Stimulated activated CD4-positive, alpha-beta T cell treated with anti-CD3 and anti-CD28 coated beads, Interleukin-1b, Interleukin-23, amount 100 ng/mL, for 1 hour (primary cell): Measurements from ENCODE around the gene PDE12.

Experiments used
- DNase-seq, 2 donors: peaks; one replicate each; pipeline ENCODE4 v3.0.0-alpha.2; 2020; ENCODE audit warnings: low read depth in 2 of 2

The PDE12 gene, protein sequence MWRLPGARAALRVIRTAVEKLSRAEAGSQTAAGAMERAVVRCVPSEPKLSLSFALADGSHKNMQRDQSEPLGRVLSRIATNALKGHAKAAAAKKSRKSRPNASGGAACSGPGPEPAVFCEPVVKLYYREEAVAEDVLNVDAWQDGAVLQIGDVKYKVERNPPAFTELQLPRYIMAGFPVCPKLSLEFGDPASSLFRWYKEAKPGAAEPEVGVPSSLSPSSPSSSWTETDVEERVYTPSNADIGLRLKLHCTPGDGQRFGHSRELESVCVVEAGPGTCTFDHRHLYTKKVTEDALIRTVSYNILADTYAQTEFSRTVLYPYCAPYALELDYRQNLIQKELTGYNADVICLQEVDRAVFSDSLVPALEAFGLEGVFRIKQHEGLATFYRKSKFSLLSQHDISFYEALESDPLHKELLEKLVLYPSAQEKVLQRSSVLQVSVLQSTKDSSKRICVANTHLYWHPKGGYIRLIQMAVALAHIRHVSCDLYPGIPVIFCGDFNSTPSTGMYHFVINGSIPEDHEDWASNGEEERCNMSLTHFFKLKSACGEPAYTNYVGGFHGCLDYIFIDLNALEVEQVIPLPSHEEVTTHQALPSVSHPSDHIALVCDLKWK

DNA sequence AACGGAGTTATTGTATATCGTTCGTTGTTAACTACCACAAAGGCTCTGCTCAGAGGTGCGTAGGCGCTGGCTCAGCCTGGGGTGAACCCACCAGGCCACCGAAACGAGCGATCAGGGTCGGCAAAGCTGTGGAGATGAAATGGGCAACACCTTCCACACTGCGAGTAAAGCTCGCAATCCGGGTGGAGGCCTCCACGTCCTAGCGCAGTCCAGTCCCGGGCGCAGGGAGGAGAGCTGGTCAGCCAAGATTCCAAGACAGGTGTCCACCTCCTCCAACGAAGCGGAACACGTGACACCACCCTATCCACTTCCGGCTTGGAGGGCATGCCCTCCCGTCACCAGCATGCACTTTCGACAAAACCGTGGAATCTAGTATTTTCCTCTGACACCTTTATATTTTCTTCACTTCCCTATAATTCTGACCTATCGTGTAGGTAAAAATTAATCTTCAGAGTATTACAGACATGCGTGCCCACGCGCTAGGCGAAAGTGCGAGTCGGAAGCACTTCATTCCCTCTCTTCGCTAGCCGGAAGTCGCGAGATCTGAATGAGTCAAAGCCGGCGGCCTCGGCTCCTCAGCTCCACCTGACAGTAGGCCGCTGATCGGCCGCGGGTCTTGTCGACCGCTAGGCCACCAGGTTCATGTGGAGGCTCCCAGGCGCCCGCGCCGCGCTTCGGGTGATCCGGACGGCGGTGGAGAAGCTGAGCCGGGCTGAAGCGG is at the start of gene PDE12:
TSS of gene PDE12 (plus strand) at position 537 of the 721 bp plus-strand sequence. CDS start at position 643, 106 bp downstream.
- peak; percentile 40 to 64 for DNase-seq

DNA sequence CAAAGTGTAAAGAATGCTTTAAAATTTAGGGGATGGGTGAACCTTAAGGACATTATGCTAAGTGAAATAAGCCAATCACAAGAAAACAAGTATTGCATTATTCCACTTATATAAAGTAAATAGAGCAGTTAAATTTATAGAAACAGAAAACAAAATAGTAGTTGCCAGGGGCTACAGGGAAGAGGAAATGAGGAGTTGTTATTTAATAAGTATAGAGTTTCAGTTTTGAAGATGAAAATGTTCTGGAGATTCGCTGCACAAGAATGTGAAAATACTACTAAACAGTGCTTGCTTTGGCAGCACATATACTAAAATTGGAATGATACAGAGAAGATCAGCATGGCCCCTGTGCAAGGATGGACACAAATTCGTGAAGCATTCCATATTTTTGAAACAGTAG is 43.9 kb upstream of the PDE12 start:
- DNase-seq: no peak

DNA sequence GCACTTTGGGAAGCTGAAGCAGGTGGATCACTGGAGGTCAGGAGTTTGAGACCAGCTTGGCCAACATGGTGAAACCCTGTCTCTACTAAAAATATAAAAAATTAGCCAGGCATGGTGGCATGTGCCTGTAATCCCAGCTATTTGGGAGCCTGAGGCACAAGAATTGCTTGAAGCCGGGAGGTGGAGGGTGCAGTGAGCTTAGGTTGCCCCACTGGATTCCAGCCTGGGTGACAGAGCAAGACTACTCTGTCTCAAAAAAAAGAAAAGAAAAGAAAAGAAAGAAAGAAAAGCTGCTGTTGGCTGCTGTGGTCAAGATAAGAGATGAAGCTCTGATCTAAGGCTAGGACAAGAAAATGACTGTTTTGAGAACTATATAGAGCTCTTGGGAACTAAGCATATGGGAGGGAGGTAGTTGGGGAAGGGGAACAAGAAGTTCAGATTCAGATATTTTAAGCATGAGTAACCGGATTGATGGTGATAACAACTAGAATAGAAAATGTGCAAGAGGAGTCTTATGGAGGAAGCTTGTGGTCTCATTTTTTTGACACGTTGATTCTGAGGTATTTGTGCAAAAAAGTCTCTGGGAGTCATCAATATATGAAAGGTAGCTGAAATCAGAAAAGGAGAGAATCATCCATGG is 37.7 kb upstream of the PDE12 start:
- DNase-seq: no peak

DNA sequence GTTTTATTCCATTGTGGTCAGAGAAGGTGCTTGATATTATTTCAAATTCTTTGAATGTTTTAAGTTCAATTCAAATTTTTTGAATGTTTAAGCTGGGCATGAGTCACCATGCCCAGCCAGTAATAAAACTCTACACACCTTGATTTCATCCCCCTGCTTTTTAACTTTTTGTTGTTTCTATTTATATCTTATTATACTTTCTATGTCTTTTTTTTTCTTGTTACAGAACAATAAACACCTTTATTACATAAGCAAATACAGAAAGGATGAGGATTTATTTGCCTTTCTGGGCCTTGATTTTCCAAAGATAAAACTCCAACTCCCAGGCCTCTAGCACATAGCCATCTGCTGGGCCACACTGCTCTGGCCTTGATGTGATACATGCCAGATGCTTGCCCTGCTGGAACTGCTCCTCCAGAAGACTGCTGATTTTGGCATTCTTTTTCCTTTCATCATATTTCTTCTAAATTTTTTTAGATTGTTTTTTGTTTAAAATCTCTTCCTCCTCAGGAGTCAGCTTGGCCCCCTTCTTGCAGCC is 25.9 kb upstream of the PDE12 start:
- no peak for DNase-seq

DNA sequence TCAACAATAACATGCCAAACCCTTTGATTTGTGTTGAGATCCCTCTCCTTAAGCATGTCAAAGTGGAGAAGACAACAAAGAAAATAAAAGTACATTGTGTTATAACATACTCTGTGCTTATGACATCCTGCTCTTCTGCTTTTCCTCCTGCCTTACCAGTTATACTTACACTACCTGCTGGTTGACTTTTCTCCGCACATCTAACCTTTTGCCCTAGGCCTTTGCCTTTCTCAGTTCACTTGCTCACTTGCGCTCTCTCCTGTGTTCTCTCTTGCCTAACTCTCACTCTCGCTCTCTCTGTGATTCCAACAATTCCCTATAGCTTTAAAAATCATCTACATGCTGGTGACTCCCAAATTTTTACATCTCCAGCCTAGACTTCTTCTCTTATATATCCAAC is 17.6 kb upstream of the PDE12 start:
- DNase-seq: no peak

DNA sequence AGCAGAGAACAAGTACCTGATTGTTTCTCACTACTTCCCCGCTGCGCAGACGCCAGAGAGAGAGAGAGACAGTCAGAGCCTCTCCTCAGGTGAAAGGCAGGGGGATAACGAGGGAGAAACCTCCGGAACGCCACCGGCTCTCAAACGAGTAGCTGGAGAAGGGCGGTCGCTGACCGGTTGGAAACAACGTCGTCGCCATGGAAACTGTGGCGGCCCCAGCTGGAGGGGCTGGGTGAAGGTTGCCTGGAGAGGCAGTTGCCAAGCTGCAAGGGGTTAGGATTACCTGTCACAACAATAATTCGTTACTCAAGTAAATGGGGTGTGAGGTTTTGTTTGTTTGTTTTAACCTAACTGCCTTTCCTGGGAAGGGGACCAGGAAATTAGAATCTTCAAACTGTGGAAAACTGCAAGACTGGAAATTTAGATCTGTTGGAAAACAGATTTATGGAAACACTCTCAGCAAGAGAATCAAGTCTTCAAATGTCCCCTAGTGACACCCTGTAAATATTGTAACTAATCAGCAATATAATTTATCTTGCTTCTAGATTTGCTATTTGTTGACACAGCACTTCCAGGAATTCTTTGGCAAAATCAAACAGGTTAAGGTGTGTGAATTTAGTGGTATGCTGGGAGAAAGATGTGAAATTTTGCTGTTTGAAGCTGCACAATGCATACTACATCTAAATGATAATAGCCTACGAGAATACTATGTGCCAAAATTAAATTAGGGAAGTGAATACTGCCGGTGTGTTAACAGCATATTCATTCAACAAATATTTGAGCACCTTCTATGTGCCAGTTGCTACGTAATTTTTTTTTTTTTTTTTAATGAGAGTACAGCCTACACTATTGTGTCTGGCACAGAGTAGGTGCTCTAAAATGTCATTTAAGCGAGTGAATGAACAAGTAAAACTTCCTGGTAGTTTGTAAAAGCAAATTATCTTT is 11.6 kb upstream of the PDE12 start, which contains the start of gene DNAH12:
TSS of gene DNAH12 (minus strand) at position 164 of the 945 bp plus-strand sequence. CDS start 1,474 bp downstream, outside the sequence.
- DNase-seq: no peak

DNA sequence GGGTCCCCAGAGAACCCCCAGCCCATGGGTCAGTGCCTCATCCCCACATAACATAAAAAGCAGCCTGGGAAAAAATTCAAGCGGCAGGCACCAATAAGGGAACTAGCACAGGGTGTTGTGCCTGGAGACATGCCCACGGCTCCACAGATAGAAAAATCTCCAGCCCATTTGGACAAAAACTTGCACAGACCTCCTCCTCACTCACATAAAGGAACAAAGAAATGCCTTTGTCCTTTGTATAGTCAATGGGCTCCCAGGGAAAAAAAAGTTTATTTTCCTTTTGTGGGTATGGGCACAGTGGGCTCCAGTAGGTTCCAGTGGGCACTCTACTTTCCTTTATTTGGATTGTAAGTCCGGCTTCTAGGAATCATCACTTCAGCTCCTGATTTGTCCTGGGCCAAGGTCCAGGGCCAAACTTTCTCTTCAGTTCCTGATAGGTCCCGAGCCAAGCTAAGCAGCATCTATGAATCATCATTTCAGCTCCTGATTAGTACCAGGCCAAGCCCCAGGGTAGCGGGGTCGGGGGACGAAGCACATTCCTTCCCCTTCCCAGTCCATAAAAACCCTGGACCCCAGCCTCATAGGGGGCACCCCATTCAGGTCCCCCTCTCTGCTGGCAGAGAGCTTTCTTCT is 10.3 kb upstream of the PDE12 start:
- no peak for DNase-seq

DNA sequence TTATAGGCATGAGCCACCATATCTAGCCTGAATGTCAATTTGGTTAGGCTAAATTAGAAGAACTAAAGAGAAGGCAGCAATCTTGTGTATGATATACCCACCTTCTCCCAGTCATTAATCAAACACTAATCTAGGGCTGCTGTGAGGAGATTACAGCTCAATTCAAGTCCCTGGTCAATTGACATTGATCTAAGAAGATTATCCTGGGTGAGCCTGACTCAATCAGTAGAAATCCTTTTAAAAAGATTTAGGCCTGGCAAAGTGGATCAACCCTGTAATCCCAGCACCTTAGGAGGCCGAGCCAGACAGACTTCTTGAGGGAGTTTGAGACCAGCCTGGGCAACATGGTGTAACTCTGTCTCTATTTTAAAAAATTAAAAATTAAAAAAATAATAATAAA is 9.5 kb upstream of the PDE12 start:
- no peak for DNase-seq

DNA sequence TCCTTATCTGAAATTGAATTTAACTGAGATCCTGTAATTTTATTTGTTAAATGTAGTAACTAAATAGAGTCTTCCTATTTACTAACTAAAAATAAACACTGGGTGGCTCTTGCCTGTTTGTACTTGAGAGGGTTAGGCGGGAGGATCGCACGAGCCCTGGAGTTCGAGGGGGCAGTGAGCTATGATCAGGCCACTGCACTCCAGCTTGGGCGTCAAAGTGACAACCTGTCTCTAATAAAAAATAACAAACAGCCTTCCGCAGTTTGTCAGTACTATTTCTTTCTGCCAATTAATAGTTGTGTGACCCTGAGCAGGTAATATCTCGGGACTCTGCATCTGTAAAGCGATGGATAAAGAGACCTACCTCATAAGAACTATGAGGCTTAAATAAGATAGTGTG is 768 bp upstream of the PDE12 start:
- no peak for DNase-seq

DNA sequence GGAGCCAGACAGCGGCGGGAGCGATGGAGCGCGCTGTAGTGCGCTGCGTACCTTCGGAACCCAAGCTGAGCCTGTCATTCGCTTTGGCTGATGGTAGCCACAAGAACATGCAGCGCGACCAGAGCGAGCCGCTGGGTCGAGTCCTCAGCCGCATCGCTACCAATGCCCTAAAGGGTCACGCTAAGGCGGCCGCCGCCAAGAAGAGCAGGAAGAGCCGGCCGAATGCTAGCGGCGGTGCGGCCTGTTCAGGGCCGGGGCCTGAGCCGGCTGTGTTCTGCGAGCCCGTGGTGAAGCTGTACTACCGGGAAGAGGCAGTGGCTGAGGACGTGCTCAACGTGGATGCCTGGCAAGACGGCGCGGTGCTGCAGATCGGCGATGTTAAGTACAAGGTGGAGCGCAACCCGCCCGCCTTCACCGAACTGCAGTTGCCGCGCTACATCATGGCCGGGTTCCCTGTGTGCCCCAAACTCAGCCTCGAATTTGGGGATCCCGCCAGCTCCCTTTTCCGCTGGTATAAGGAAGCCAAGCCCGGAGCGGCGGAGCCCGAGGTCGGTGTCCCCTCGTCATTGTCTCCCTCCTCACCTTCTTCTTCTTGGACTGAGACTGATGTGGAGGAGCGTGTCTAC is 498 bp downstream of the PDE12 start:
- DNase-seq: no peak

DNA sequence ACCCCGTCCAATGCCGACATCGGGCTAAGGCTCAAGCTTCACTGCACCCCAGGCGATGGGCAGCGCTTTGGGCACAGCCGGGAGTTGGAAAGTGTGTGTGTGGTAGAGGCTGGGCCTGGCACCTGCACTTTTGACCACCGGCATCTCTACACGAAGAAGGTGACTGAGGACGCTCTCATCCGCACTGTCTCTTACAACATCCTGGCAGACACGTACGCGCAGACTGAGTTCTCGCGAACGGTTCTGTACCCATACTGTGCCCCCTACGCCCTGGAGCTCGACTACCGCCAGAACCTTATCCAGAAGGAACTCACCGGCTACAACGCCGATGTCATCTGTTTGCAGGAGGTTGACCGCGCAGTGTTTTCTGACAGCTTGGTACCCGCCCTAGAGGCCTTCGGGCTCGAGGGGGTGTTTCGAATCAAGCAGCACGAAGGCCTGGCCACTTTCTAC is 1.0 kb downstream of the PDE12 start:
- no peak for DNase-seq

DNA sequence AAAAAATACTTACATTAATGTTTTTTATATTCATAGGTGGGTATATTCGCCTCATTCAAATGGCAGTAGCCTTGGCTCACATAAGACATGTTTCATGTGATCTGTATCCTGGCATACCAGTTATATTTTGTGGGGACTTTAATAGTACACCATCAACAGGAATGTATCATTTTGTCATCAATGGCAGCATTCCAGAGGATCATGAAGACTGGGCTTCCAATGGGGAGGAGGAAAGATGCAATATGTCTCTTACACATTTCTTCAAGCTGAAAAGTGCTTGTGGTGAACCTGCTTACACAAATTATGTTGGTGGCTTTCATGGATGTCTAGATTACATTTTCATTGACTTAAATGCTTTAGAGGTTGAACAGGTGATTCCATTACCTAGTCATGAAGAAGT is 3.5 kb downstream of the PDE12 start:
- DNase-seq: no peak

DNA sequence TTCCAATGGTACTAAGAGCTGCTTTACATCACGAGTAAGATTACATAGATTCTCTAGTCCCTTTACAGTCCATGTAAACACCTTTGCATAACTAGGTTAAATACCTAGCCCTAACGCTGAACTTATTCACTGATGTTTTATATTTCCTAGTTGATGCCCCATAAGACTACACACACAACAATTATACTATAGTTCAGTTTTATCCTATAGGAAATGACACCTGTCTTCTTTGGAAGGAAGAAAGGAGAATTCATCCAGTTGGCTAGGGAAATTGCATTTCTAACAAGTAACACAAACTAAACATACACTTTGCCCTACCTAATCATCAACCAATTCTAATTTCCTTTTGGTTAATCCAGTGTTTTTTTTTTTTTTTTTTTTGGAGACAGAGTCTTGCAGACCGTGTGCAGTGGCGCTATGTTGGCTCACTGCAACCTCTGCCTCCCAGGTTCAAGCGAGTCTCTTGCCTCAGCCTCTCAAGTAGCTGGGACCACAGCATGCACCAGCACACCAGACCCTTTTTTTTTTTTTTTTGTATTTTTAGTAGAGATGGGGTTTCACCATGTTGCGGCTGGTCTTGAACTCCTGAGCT is 13.9 kb downstream of the PDE12 start:
- no peak for DNase-seq

DNA sequence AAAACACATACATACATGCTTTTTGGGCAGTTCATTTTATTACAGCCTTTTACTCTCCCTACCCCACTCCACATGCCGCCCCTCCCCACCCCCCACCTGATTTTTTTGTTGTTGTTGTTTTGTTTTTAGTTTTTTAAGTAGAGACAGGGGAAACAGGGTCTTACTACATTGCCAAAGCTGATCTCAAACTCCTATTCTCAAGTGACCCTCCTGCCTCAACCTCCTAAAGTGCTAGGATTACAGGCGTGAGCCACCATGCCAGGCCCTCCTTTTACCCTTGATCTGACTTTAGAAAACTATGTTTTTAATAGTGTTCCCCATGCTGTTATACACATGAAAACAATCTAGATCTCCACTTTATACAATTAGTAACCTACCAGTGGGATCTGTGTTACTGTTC is 14.8 kb downstream of the PDE12 start:
- no peak for DNase-seq

DNA sequence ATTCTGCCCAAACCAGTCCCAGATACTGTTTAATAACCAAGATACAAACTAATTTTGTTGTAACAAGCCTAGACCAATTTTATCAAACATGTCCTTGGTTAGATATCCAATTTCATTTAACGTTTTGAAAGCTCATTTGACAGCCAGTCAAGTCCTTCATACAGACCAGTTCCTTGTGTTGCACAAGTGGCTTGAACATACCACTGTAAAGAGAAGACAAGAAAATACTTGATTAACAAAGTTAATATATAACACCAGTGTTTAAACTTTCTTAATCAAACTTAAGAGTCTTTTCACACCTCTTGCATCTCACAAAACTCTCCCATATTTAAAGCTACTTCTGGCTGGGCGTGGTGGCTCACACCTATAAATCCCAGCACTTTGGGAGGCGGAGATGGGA is 16.0 kb downstream of the PDE12 start:
- no peak for DNase-seq

DNA sequence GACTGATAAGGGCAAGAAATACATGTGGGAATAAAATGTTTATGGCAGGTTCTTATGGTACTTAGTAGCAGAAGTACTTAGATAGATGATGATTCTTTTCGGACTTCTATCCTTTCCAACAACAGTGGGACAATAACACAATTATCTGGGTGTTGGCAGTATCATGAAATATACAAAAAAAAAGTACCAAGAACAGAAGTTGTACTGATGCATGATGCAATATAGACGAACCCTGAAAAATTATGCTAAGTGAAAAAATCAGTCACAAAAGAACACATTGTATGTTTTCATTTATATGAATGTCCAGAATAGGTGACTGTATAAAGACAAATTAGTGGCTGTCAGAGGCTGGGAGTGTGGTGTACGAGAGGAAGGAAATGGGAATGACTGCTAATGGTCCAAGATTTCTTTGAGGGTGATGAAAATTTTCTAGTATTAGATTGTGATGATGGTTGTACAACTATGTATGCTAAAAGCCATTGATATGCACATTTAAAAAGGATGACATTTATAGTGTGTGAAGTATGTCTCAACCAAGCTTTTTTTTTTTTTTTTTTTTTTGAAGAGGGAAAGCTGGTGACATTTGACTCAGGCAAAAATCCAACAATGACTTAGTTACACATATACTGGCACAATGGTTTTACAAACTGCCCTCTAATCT is 20.0 kb downstream of the PDE12 start:
- no peak for DNase-seq

DNA sequence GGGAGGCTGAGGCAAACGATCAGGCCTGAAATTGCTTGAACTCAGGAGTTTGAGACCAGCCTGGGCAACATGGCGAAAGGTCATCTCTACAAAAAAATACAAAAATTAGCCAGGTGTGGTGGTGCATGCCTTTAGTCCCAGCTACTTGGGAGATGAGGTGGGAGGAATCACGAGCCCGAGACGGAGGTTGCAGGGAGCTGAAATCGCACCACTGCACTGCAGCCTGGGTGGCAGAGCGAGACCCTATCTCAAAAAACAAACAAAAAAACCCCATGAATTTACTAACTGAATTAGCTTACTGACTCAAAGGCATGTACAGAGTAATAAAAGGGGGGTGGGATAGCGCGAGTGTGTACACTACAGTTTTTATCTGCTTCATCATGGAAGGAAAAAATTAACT is 21.7 kb downstream of the PDE12 start:
- DNase-seq: no peak

DNA sequence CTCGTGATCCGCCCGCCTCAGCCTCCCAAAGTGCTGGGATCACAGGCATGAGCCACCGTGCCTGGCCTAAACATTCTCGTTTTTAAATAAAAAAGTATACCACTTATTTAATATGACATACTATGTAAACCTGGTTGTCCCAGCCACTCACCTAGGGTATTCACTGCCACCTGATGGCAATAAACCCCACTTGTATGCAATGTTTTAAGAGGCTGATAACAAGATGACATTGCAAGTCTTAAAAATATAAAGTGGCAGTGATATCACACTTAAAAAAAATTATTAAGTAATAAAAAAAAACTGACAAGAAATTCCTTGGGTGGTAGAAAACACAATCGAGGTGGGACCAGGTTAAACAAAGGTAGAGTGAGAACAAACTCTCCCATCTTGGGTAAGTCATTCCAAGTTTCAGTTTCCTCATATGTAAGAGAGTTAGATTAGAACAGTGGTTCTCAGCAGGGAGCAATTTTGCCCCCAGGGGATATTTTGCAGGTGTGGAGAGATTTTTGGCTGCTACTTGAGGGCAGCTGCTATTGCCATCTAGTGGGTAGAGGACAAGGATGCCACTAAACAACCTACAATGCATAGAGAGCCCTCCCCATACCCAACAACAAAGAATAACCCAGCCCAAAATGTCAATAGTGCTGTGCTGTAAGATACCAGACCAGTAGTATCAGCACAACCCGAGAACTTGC is 26.5 kb downstream of the PDE12 start:
- DNase-seq: no peak
